22Rv1 (cell line): ENCODE data around the gene KIAA2012.

ENCODE experiments used
- CTCF ChIP-seq: fragments of 450-650 bp; IDR thresholded peaks from 2 replicates; pipeline ENCODE4 v1.5.1; 2017; ENCODE audit warnings: mild to moderate bottlenecking
- ZFX ChIP-seq: fragments of 450-650 bp; IDR thresholded peaks from 2 replicates; pipeline ENCODE4 v1.6.1; 2017; ENCODE audit warnings: antibody characterized with exemption, borderline replicate concordance

- TF ChIP-seq CTCF (no peak), ZFX (no peak)
These were observed 148.8 kb downstream of the KIAA2012 start for GRCh38 chr2:202221873-202222272.
